ENCODE results near the gene BAIAP2L1.
A peak's percentile ranks its signal among the peaks of the same experiment; 100 is the strongest.

BAIAP2L1 gene

GRCh38 chr7:98285157-98286092 lies 115.5 kb downstream of the BAIAP2L1 start:
- Histone ChIP-seq H3K4ac (ENCODE audit: low read length) (no peak overlapping the region), H3K18ac (ENCODE audit: low read length) (peak overlapping the region; percentile 71), H2BK15ac (ENCODE audit: low read length) (no peak overlapping the region), H3K27ac (replicated peaks; ENCODE audit: low read length) (no peak overlapping the region), H3K4me2 (ENCODE audit: insufficient read depth, low read length, poor library complexity, severe bottlenecking) (no peak overlapping the region), H3K4me3 (ENCODE audit: low read length in 2 of 2) (no peak overlapping the region), H3K4me1 (ENCODE audit: control insufficient read depth in 2 of 2, insufficient read depth in 1 of 2, low read depth in 1 of 2, low read length in 2 of 2) (peaks cover 23 to 29% of the 10 kb centered on the region in 2 donors), H3K79me1 (ENCODE audit: low read depth, low read length) (peaks cover 37% of the 10 kb centered on the region), H2BK5ac (ENCODE audit: low read length) (no peak overlapping the region), H4K8ac (ENCODE audit: low read depth, low read length) (no peak overlapping the region), H3K14ac (ENCODE audit: low read length) (peak overlapping the region; percentile 82), H3K36me3 (replicated peaks in 1 of 2; ENCODE audit: control insufficient read depth in 2 of 2, insufficient read depth in 2 of 2, low read length in 2 of 2) (peaks cover 3 to 59% of the 10 kb centered on the region in 2 donors), H2BK12ac (ENCODE audit: low read length) (no peak overlapping the region), H2AFZ (ENCODE audit: low read length) (no peak overlapping the region), H2BK120ac (ENCODE audit: low read depth, low read length) (no peak overlapping the region), H3K23ac (ENCODE audit: low read depth, low read length, poor library complexity) (peak overlapping the region; percentile 67), H3K27me3 (ENCODE audit: control insufficient read depth in 3 of 3, insufficient read depth in 3 of 3, low read depth in 1 of 3, low read length in 3 of 3) (no peaks in the 10 kb centered on the region), H4K91ac (ENCODE audit: low read depth, low read length, poor library complexity) (no peak overlapping the region), H2AK5ac (ENCODE audit: low read depth, low read length) (no peak overlapping the region), H3K9ac (ENCODE audit: low read depth, low read length, poor library complexity) (peak overlapping the region; percentile 24), H3K9me3 (replicated peaks in 1 of 2; ENCODE audit: control insufficient read depth in 2 of 2, insufficient read depth in 1 of 2, low read depth in 1 of 2, low read length in 2 of 2) (no peaks in the 10 kb centered on the region)
- WGBS, 2 donors (ENCODE audit: extremely low coverage in 2 of 2, insufficient read length in 2 of 2, insufficient replicate concordance in 1 of 2): no CpG with 5 or more reads among the region's 21 CpGs
- no peak for DNase-seq (ENCODE audit: low spot score)

- peaks cover 23 to 29% of the 10 kb centered on the region in 2 donors for H3K4me1 ChIP-seq (ENCODE audit: control insufficient read depth in 2 of 2, insufficient read depth in 1 of 2, low read depth in 1 of 2, low read length in 2 of 2)
- DNase-seq (ENCODE audit: low spot score): no peak
These were observed 116.4 kb downstream of the BAIAP2L1 start for GRCh38 chr7:98284335-98285036.

GRCh38 chr7:98283887-98284222 lies 117.0 kb downstream of the BAIAP2L1 start:
- Histone ChIP-seq H2BK15ac (ENCODE audit: low read length) (no peak overlapping the region), H3K14ac (ENCODE audit: low read length) (no peak overlapping the region), H4K91ac (ENCODE audit: low read depth, low read length, poor library complexity) (no peak overlapping the region), H3K4me2 (ENCODE audit: insufficient read depth, low read length, poor library complexity, severe bottlenecking) (no peak overlapping the region), H3K79me1 (ENCODE audit: low read depth, low read length) (peaks cover 29% of the 10 kb centered on the region), H3K27ac (replicated peaks; ENCODE audit: low read length) (no peak overlapping the region), H3K4me1 (ENCODE audit: control insufficient read depth in 2 of 2, insufficient read depth in 1 of 2, low read depth in 1 of 2, low read length in 2 of 2) (peaks cover 26 to 29% of the 10 kb centered on the region in 2 donors), H2BK12ac (ENCODE audit: low read length) (no peak overlapping the region), H3K23ac (ENCODE audit: low read depth, low read length, poor library complexity) (peak overlapping the region; percentile 67), H3K9ac (ENCODE audit: low read depth, low read length, poor library complexity) (peak overlapping the region; percentile 44), H3K4ac (ENCODE audit: low read length) (no peak overlapping the region), H3K27me3 (ENCODE audit: control insufficient read depth in 3 of 3, insufficient read depth in 3 of 3, low read depth in 1 of 3, low read length in 3 of 3) (no peaks in the 10 kb centered on the region), H3K4me3 (ENCODE audit: low read length in 2 of 2) (no peak overlapping the region), H3K18ac (ENCODE audit: low read length) (no peak overlapping the region), H2AFZ (ENCODE audit: low read length) (no peak overlapping the region), H3K9me3 (replicated peaks in 1 of 2; ENCODE audit: control insufficient read depth in 2 of 2, insufficient read depth in 1 of 2, low read depth in 1 of 2, low read length in 2 of 2) (no peaks in the 10 kb centered on the region), H3K36me3 (replicated peaks in 1 of 2; ENCODE audit: control insufficient read depth in 2 of 2, insufficient read depth in 2 of 2, low read length in 2 of 2) (peaks cover 3 to 49% of the 10 kb centered on the region in 2 donors), H2BK5ac (ENCODE audit: low read length) (peak overlapping the region; percentile 82), H2AK5ac (ENCODE audit: low read depth, low read length) (peak overlapping the region; percentile 52), H2BK120ac (ENCODE audit: low read depth, low read length) (no peak overlapping the region), H4K8ac (ENCODE audit: low read depth, low read length) (no peak overlapping the region)
- no CpG with 5 or more reads among the region's 8 CpGs for WGBS, 2 donors (ENCODE audit: extremely low coverage in 2 of 2, insufficient read length in 2 of 2, insufficient replicate concordance in 1 of 2)
- DNase-seq (ENCODE audit: low spot score): no peak

More at GRCh38 chr7:98284335-98285036, 116.4 kb downstream of the BAIAP2L1 start:
- peak overlapping the region; percentile 50 for H3K9ac ChIP-seq (ENCODE audit: low read depth, low read length, poor library complexity)
- no peak overlapping the region for H3K27ac ChIP-seq (replicated peaks; ENCODE audit: low read length)
- peaks cover 34% of the 10 kb centered on the region for H3K79me1 ChIP-seq (ENCODE audit: low read depth, low read length)
- no peak overlapping the region for H3K4me2 ChIP-seq (ENCODE audit: insufficient read depth, low read length, poor library complexity, severe bottlenecking)
- H2BK15ac ChIP-seq (ENCODE audit: low read length): no peak overlapping the region
- H3K18ac ChIP-seq (ENCODE audit: low read length): no peak overlapping the region
- H3K23ac ChIP-seq (ENCODE audit: low read depth, low read length, poor library complexity): peak overlapping the region; percentile 67
- H4K8ac ChIP-seq (ENCODE audit: low read depth, low read length): no peak overlapping the region
- no peak overlapping the region for H3K4ac ChIP-seq (ENCODE audit: low read length)
- no peak overlapping the region for H3K14ac ChIP-seq (ENCODE audit: low read length)
- H2AFZ ChIP-seq (ENCODE audit: low read length): no peak overlapping the region
- H2BK120ac ChIP-seq (ENCODE audit: low read depth, low read length): no peak overlapping the region
- H3K4me3 ChIP-seq (ENCODE audit: low read length in 2 of 2): peak overlapping the region in 1 of 2 donors; percentile 10
- peak overlapping the region; percentile 82 for H2BK5ac ChIP-seq (ENCODE audit: low read length)
- H3K9me3 ChIP-seq (replicated peaks in 1 of 2; ENCODE audit: control insufficient read depth in 2 of 2, insufficient read depth in 1 of 2, low read depth in 1 of 2, low read length in 2 of 2): no peaks in the 10 kb centered on the region
- no peak overlapping the region for H4K91ac ChIP-seq (ENCODE audit: low read depth, low read length, poor library complexity)
- peak overlapping the region; percentile 52 for H2AK5ac ChIP-seq (ENCODE audit: low read depth, low read length)
- H2BK12ac ChIP-seq (ENCODE audit: low read length): no peak overlapping the region
- no peaks in the 10 kb centered on the region for H3K27me3 ChIP-seq (ENCODE audit: control insufficient read depth in 3 of 3, insufficient read depth in 3 of 3, low read depth in 1 of 3, low read length in 3 of 3)
- H3K36me3 ChIP-seq (replicated peaks in 1 of 2; ENCODE audit: control insufficient read depth in 2 of 2, insufficient read depth in 2 of 2, low read length in 2 of 2): peaks cover 3 to 54% of the 10 kb centered on the region in 2 donors
- WGBS, 2 donors (ENCODE audit: extremely low coverage in 2 of 2, insufficient read length in 2 of 2, insufficient replicate concordance in 1 of 2): no CpG with 5 or more reads among the region's 20 CpGs
